SK-N-SH treated with all-trans-retinoic acid at 6 μM for 48 hours (cell line): ENCODE measurements around the gene OCEL1.

ENCODE experiments used
- PATZ1 ChIP-seq: fragments of 250-450 bp; sonication (Bioruptor Pico); IDR thresholded peaks from 2 replicates; pipeline ENCODE4 v1.8.0; 2020; ENCODE audit warnings: mild to moderate bottlenecking, moderate library complexity, borderline replicate concordance
- TSHZ2 ChIP-seq: fragments of 250-450 bp; sonication (Bioruptor Pico); IDR thresholded peaks from 2 replicates; pipeline ENCODE4 v1.5.0; 2020; ENCODE audit warnings: mild to moderate bottlenecking, moderate library complexity
- ZC3H10 ChIP-seq: fragments of 250-450 bp; sonication (Bioruptor Pico); IDR thresholded peaks from 2 replicates; pipeline ENCODE4 v1.5.1; 2021; ENCODE audit warnings: mild to moderate bottlenecking, moderate library complexity

GRCh38 chr19:17200408-17201079 lies 25.5 kb upstream of the OCEL1 start:
- TF ChIP-seq PATZ1 (no peak), ZC3H10 (CRISPR knock-in tag) (no peak), TSHZ2 (CRISPR knock-in tag) (no peak)
